HCT116 (cell line): ENCODE measurements around the gene ZNF396. TPM values are rescaled to one million over a fixed set of nuclear protein-coding genes. Genes with fewer than 3 reads are reported as not detected.

Experiments
- ATAC-seq: fragments of 200-7000 bp; cut with Tn5 transposase; 2 replicates; pipeline ENCODE4 v1.9.1; 2020; ENCODE audit warnings: mild to moderate bottlenecking, moderate library complexity
- BruUV-seq: library from RNA; stranded (reverse); fragments of 400-500 nt; replicated peaks from 2 replicates; lab custom pipeline; 2021; lab: Mats Ljungman, UMichigan
- CTCF ChIA-PET: fragments of 300-600 bp; sonication (Branson Sonifier 250); formaldehyde crosslinking; loops from one replicate; lab custom pipeline; 2021; ENCODE audit warnings: antibody characterized with exemption; lab: Charles Lee
- POLR2A ChIA-PET: fragments of 300-600, 350-600 bp; sonication (Branson Sonifier 250); formaldehyde crosslinking; loops from one replicate; lab custom pipeline; 2021; ENCODE audit warnings: antibody characterized with exemption; lab: Charles Lee
- RAD21 ChIA-PET, 2 experiments: fragments of 300-600 bp; sonication (Branson Sonifier 250); formaldehyde crosslinking; loops; one replicate each; lab custom pipeline; 2023; ENCODE audit warnings: low total read pairs in 2 of 2; ENCODE audit not compliant: uncharacterized antibody in 2 of 2, unreplicated experiment in 2 of 2, low non-redundant PET in 1 of 2; lab: Charles Lee
- DNase-seq: peaks from one replicate; pipeline ENCODE4 v3.0.0-alpha.2; 2010; ENCODE audit warnings: low read depth, low spot score
- H2AFZ ChIP-seq: fragments of 200-600 bp; shearing (Covaris generic), sonication (generic); 2 replicates; pipeline ENCODE4 v1.6.1; 2017; ENCODE audit warnings: low read depth, mixed run types, mixed read lengths, antibody characterized with exemption, low read length; ENCODE audit not compliant: poor library complexity, severe bottlenecking
- H3K27ac ChIP-seq: 2 replicates; pipeline ENCODE4 v1.5.1; 2012; ENCODE audit warnings: low read depth, low read length
- H3K27me3 ChIP-seq: fragments of 200-600 bp; sonication (generic); 2 replicates; pipeline ENCODE4 v1.6.1; 2016; ENCODE audit warnings: mixed run types, low read length, mixed read lengths; ENCODE audit not compliant: insufficient read depth
- H3K36me3 ChIP-seq, 2 experiments: fragments of 200-500 bp in 1 of 2; fragments of 200-600 bp in 1 of 2; sonication (Bioruptor generic) in 1 of 2; sonication (generic) in 1 of 2; 2 replicates each; pipeline versions ENCODE4 v1.5.1 to v1.6.1; 2014 to 2016; ENCODE audit warnings: low read length in 2 of 2, inconsistent platforms in 1 of 2, mixed read lengths in 1 of 2, mixed run types in 1 of 2; ENCODE audit not compliant: insufficient read depth in 2 of 2, control insufficient read depth in 1 of 2
- H3K4me1 ChIP-seq, 2 experiments: fragments of 200-600 bp in 1 of 2; sonication (generic) in 1 of 2; 2 replicates each; pipeline versions ENCODE4 v1.5.1 to v1.6.1; 2012 to 2017; ENCODE audit warnings: low read length in 2 of 2, inconsistent platforms in 1 of 2, mild to moderate bottlenecking in 1 of 2, mixed read lengths in 1 of 2, mixed run types in 1 of 2, moderate library complexity in 1 of 2; ENCODE audit not compliant: insufficient read depth in 2 of 2, control insufficient read depth in 1 of 2
- H3K4me2 ChIP-seq: fragments of 200-600 bp; sonication (generic); 2 replicates; pipeline ENCODE4 v1.6.1; 2017; ENCODE audit warnings: mixed run types, low read length, mixed read lengths
- H3K4me3 ChIP-seq, 2 experiments: fragments of 200-600 bp in 1 of 2; sonication (generic) in 1 of 2; replicated peaks in 1 of 2; 2 replicates each; pipeline ENCODE4 v1.5.1; 2011 to 2016; ENCODE audit warnings: low read length in 2 of 2, control low read depth in 1 of 2, low read depth in 1 of 2, mild to moderate bottlenecking in 1 of 2, mixed read lengths in 1 of 2, mixed run types in 1 of 2
- H3K79me2 ChIP-seq: fragments of 200-600 bp; sonication (generic); 2 replicates; pipeline ENCODE4 v1.6.1; 2017; ENCODE audit warnings: mild to moderate bottlenecking, mixed run types, low read length, moderate library complexity, mixed read lengths; ENCODE audit not compliant: insufficient read depth
- H3K9ac ChIP-seq: fragments of 200-600 bp; sonication (generic); 2 replicates; pipeline ENCODE4 v1.6.1; 2016; ENCODE audit warnings: low read length, mixed read lengths
- H3K9me2 ChIP-seq: fragments of 200-600 bp; sonication (generic), shearing (Covaris generic); 2 replicates; pipeline ENCODE4 v1.6.1; 2017; ENCODE audit warnings: mixed run types, mild to moderate bottlenecking, moderate library complexity; ENCODE audit not compliant: insufficient read depth
- H3K9me3 ChIP-seq, 2 experiments: fragments of 200-500 bp in 1 of 2; fragments of 200-600 bp in 1 of 2; sonication (Bioruptor generic) in 1 of 2; sonication (generic) in 1 of 2; 2 replicates each; pipeline ENCODE4 v1.6.1; 2014 to 2017; ENCODE audit warnings: low read length in 2 of 2, mixed read lengths in 2 of 2, inconsistent platforms in 1 of 2, low read depth in 1 of 2, mild to moderate bottlenecking in 1 of 2, mixed run types in 1 of 2, moderate library complexity in 1 of 2; ENCODE audit not compliant: control insufficient read depth in 1 of 2, insufficient read depth in 1 of 2
- H4K20me1 ChIP-seq: fragments of 200-600 bp; sonication (generic), shearing (Covaris generic); 2 replicates; pipeline ENCODE4 v1.6.1; 2017; ENCODE audit warnings: mixed run types, mild to moderate bottlenecking, moderate library complexity; ENCODE audit not compliant: insufficient read depth
- CBX3 ChIP-seq: IDR thresholded peaks from 2 replicates; pipeline ENCODE4 v1.6.1; 2012; ENCODE audit warnings: low read depth
- CEBPB ChIP-seq: IDR thresholded peaks from 2 replicates; pipeline ENCODE4 v1.6.1; 2012; ENCODE audit warnings: low read depth
- CTCF ChIP-seq, 3 experiments: fragments of 200-600 bp in 1 of 3; sonication (generic) in 1 of 3; IDR thresholded peaks in 2 of 3; conservative IDR thresholded peaks in 1 of 3; 2 replicates each; pipeline ENCODE4 v1.5.1; 2012 to 2017; ENCODE audit warnings: low read depth in 2 of 3, low read length in 2 of 3, antibody characterized with exemption in 1 of 3, borderline replicate concordance in 1 of 3, control low read depth in 1 of 3, mild to moderate bottlenecking in 1 of 3, mixed read lengths in 1 of 3, mixed run types in 1 of 3, moderate library complexity in 1 of 3; ENCODE audit not compliant: insufficient read depth in 1 of 3
- EZH2phosphoT487 ChIP-seq: fragments of 200-600 bp; IDR thresholded peaks from 2 replicates; pipeline ENCODE4 v1.6.1; 2018; ENCODE audit warnings: antibody characterized with exemption, borderline replicate concordance
- FOSL1 ChIP-seq: IDR thresholded peaks from 2 replicates; pipeline ENCODE4 v1.6.1; 2012; ENCODE audit warnings: low read depth
- MAX ChIP-seq: IDR thresholded peaks from 2 replicates; pipeline ENCODE4 v1.6.1; 2012
- REST ChIP-seq: IDR thresholded peaks from 2 replicates; pipeline ENCODE4 v1.6.1; 2012; ENCODE audit warnings: low read depth
- SIN3A ChIP-seq: IDR thresholded peaks from 2 replicates; pipeline ENCODE4 v1.6.1; 2012; ENCODE audit warnings: low read depth
- SP1 ChIP-seq: IDR thresholded peaks from 2 replicates; pipeline ENCODE4 v1.6.1; 2012; ENCODE audit warnings: low read depth
- SRF ChIP-seq: IDR thresholded peaks from 2 replicates; pipeline ENCODE4 v1.6.1; 2012; ENCODE audit warnings: low read depth
- YY1 ChIP-seq: IDR thresholded peaks from 2 replicates; pipeline ENCODE4 v1.6.1; 2011; ENCODE audit warnings: low read length, low read depth, moderate library complexity, mild to moderate bottlenecking; ENCODE audit not compliant: insufficient replicate concordance; ENCODE audit errors: extremely low read depth
- ZNF274 ChIP-seq: fragments of 200-500 bp; sonication (Bioruptor generic); IDR thresholded peaks from 2 replicates; pipeline ENCODE4 v1.6.1; 2014; ENCODE audit warnings: mild to moderate bottlenecking, low read depth, low read length, inconsistent platforms
- intact Hi-C: fragments of 100-400 bp; cut with micrococcal nuclease; formaldehyde crosslinking; loops from 2 replicates; pipeline ENCODE4 v1.10.0; 2022
- total RNA-seq: library from RNA; stranded (reverse); gene quantifications from one replicate; pipeline ENCODE4 v1.2.1, GENCODE V29; 2021; ENCODE audit not compliant: unreplicated experiment

Gene ZNF396
- total RNA-seq, 1 experiment from 2014 or later: 1.3 TPM

- DNase-seq: no peak
- Histone ChIP-seq H3K9me2 (no peaks in the 10 kb centered on the region), H3K79me2 (no peaks in the 10 kb centered on the region), H3K9ac (no peak overlapping the region), H3K4me2 (no peak overlapping the region), H3K9me3 (no peaks in the 10 kb centered on the region), H3K4me1 (no peaks in the 10 kb centered on the region), H3K36me3 (no peaks in the 10 kb centered on the region), H2AFZ (no peak overlapping the region), H4K20me1 (no peaks in the 10 kb centered on the region), H3K27me3 (no peaks in the 10 kb centered on the region), H3K27ac (no peak overlapping the region), H3K4me3 (no peak overlapping the region)
- intact Hi-C loops: no loop called here
- no peak for TF ChIP-seq SRF
- TF ChIP-seq YY1: no peak
- TF ChIP-seq CTCF (IDR thresholded peaks at IDR 0.05 in 2 of 3, conservative IDR thresholded peaks at IDR 0.05 in 1 of 3; ENCODE audit: borderline replicate concordance in 1 of 3, insufficient read depth in 1 of 3, low read depth in 2 of 3, low read length in 2 of 3): no peak
- no TSS peak for BruUV-seq
- ChIA-PET CTCF (interaction anchor here (1.7 to 2.5 kb wide), 2 partner anchors 9 to 11 kb away, joined by 8 to 11 read pairs; no protein-coding TSS in a partner anchor), RAD21 (no interaction called here), POLR2A (no interaction called here)
- ATAC-seq: no peak
Observed at GRCh38 chr18:35397976-35398375, 20.8 kb upstream of the ZNF396 start.

GRCh38 chr18:35393716-35394115, 16.6 kb upstream of the ZNF396 start:
- no peak overlapping the region for H2AFZ ChIP-seq
- no peak overlapping the region for H3K4me3 ChIP-seq
- POLR2A ChIA-PET: no interaction called here
- CTCF ChIA-PET: no interaction called here
- no peaks in the 10 kb centered on the region; a peak in 1 of 4 replicates for H3K9me3 ChIP-seq
- H3K36me3 ChIP-seq: no peaks in the 10 kb centered on the region
- H3K4me1 ChIP-seq: no peaks in the 10 kb centered on the region
- DNase-seq: no peak
- H3K27me3 ChIP-seq: 0 out of 2 replicates have a peak, but pooled peaks cover 5% of the 10 kb centered on the region
- intact Hi-C loops: no loop called here
- H3K9ac ChIP-seq: no peak overlapping the region
- H3K27ac ChIP-seq: no peak overlapping the region
- H3K79me2 ChIP-seq: no peaks in the 10 kb centered on the region
- no TSS peak for BruUV-seq
- no peak for TF ChIP-seq SP1
- TF ChIP-seq CBX3: no peak
- no peak for TF ChIP-seq YY1
- TF ChIP-seq FOSL1: no peak
- no peak for TF ChIP-seq MAX
- no peak for TF ChIP-seq EZH2phosphoT487
- TF ChIP-seq SIN3A: no peak
- no peak for TF ChIP-seq SRF
- no peak for TF ChIP-seq ZNF274
- no peak for TF ChIP-seq REST
- no peak for TF ChIP-seq CEBPB
- TF ChIP-seq, all 23 proteins: peak for 0
- no peaks in the 10 kb centered on the region for H4K20me1 ChIP-seq
- H3K4me2 ChIP-seq: no peak overlapping the region
- H3K9me2 ChIP-seq: no peaks in the 10 kb centered on the region
- ATAC-seq: no peak
- RAD21 ChIA-PET: no interaction called here
